ENCODE data around the gene AKNA.

- TF ChIP-seq SMC3 (conservative IDR thresholded peaks at IDR 0.05; ENCODE audit: poor library complexity) (no peak), RAD21 (conservative IDR thresholded peaks at IDR 0.05) (no peak), CTCF (IDR thresholded peaks at IDR 0.05; ENCODE audit: poor library complexity, severe bottlenecking) (no peak), EP300 (conservative IDR thresholded peaks at IDR 0.05; ENCODE audit: poor library complexity, severe bottlenecking) (no peak), POLR2AphosphoS5 (IDR thresholded peaks at IDR 0.05) (no peak), EZH2 (IDR thresholded peaks at IDR 0.05; ENCODE audit: borderline replicate concordance, insufficient read depth, low read length, poor library complexity, severe bottlenecking) (no peak), MXI1 (conservative IDR thresholded peaks at IDR 0.05; ENCODE audit: poor library complexity, severe bottlenecking) (no peak), TAF1 (IDR thresholded peaks at IDR 0.05; ENCODE audit: low read depth) (no peak), REST (IDR thresholded peaks at IDR 0.05; ENCODE audit: borderline replicate concordance) (no peak)
These were observed 68.6 kb downstream of the AKNA start for GRCh38 chr9:114319147-114319546.
